ENCODE data around the gene SPATA2L. TPM values are rescaled to one million over a fixed set of nuclear protein-coding genes. Genes with fewer than 3 reads are reported as not detected.

SPATA2L gene
- total and polyA plus RNA-seq, 2 of the 13 experiments (the other 11 are each of a cell fraction or from before 2014, with no cell fraction given): 9.1 to 20.7 TPM

DNA sequence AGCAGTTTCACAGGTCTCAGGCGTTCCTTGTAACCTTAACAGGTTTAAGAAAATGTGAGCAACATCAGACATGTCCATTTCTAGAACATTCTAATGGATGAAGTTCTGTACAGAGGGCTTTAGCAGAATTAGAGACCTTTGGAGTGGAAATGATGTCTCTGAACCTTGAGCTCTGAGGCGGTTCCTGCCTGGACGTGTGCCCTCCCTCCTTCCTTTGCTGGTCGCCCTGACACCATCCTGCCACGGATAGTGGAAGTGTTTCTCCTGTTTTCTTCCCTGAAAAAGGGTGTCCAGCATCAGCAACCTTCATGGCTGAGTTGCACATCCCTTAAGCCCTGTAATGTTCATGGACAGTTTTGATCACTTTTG lies 32.7 kb downstream of the SPATA2L start:
- Histone ChIP-seq H3K79me2 (ENCODE audit: insufficient read depth, low read length) (no peaks in the 10 kb centered on the region), H3K9ac (ENCODE audit: insufficient read depth, low read depth, low read length) (no peak overlapping the region), H3K36me3 (replicated peaks in 1 of 2; ENCODE audit: control insufficient read depth in 1 of 2, insufficient read depth in 2 of 2, low read length in 2 of 2) (peaks cover 3 to 5% of the 10 kb centered on the region in 2 experiments; a peak in 2 of 5 replicates), H3K4me1 (ENCODE audit: insufficient read depth, low read length) (peaks cover 26% of the 10 kb centered on the region), H2AFZ (ENCODE audit: low read length) (no peak overlapping the region), H3K4me3 (replicated peaks in 1 of 3; ENCODE audit: insufficient read depth in 1 of 3, low read depth in 2 of 3, low read length in 3 of 3) (no peak overlapping the region), H4K20me1 (ENCODE audit: insufficient read depth, low read length) (no peaks in the 10 kb centered on the region), H3K9me3 (ENCODE audit: low read length) (peaks cover 12% of the 10 kb centered on the region; the same call in 1 of the 2 replicates), H3K27me3 (ENCODE audit: control insufficient read depth in 1 of 2, insufficient read depth in 2 of 2, low read length in 2 of 2) (no peaks in the 10 kb centered on the region), H3K27ac (ENCODE audit: extremely low read length, insufficient read depth, low read length) (no peak overlapping the region), H3K4me2 (ENCODE audit: low read depth, low read length) (peak overlapping the region; percentile 21; the same call in 1 of the 2 replicates)
- DNase-seq (ENCODE audit: low spot score): no peak
- ChIA-PET POLR2A (interaction anchor here (1.0 to 1.6 kb wide), 2 partner anchors 24 to 32 kb away, joined by 3 to 4 read pairs; no protein-coding TSS in a partner anchor), CTCF (ENCODE audit: low intra/inter-chr PET ratio, low total read pairs) (no interaction called here)
- peak; percentile 51 for ATAC-seq
- in situ Hi-C loops (cut with HindIII; ENCODE audit: extremely low pct_ligation_motif_present, low pct_unique_long_range_greater_than_20kb) (no loop called here), intact Hi-C loops (cut with micrococcal nuclease; ENCODE audit: unreplicated experiment) (no loop called here)
- FAIRE-seq: peak; percentile 56
- no peak for TF ChIP-seq ZBTB7B (CRISPR knock-in tag; IDR thresholded peaks at IDR 0.05)
- TF ChIP-seq ZBTB38 (CRISPR knock-in tag; IDR thresholded peaks at IDR 0.05): peak; percentile 49
- TF ChIP-seq HNF4A (CRISPR knock-in tag; IDR thresholded peaks at IDR 0.05): peak; percentile 54
- TF ChIP-seq ZNF687 (CRISPR knock-in tag; IDR thresholded peaks at IDR 0.05): peak; percentile 64
- no peak for TF ChIP-seq SP5 (CRISPR knock-in tag; IDR thresholded peaks at IDR 0.05; ENCODE audit: borderline replicate concordance, low read depth)
- TF ChIP-seq, protein P1, sequence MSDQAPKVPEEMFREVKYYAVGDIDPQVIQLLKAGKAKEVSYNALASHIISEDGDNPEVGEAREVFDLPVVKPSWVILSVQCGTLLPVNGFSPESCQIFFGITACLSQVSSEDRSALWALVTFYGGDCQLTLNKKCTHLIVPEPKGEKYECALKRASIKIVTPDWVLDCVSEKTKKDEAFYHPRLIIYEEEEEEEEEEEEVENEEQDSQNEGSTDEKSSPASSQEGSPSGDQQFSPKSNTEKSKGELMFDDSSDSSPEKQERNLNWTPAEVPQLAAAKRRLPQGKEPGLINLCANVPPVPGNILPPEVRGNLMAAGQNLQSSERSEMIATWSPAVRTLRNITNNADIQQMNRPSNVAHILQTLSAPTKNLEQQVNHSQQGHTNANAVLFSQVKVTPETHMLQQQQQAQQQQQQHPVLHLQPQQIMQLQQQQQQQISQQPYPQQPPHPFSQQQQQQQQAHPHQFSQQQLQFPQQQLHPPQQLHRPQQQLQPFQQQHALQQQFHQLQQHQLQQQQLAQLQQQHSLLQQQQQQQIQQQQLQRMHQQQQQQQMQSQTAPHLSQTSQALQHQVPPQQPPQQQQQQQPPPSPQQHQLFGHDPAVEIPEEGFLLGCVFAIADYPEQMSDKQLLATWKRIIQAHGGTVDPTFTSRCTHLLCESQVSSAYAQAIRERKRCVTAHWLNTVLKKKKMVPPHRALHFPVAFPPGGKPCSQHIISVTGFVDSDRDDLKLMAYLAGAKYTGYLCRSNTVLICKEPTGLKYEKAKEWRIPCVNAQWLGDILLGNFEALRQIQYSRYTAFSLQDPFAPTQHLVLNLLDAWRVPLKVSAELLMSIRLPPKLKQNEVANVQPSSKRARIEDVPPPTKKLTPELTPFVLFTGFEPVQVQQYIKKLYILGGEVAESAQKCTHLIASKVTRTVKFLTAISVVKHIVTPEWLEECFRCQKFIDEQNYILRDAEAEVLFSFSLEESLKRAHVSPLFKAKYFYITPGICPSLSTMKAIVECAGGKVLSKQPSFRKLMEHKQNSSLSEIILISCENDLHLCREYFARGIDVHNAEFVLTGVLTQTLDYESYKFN (CRISPR knock-in tag; conservative IDR thresholded peaks at IDR 0.05): 0 out of 2 replicates have a peak, but pooled peaks have one; percentile 13
- BruUV-seq (replicated peaks): no TSS peak
- 28% methylated on average over 5 of the region's 5 CpGs for WGBS (ENCODE audit: low lambda C conversion rate)
